ENCODE results near the gene PIK3CA.
"Not testable (repeated sequence)": the region's sequence is repeated elsewhere in the genome, so short reads cannot be mapped to it uniquely, and the experiment has no call there.

GRCh38 chr3:179215550-179215949 lies 67.4 kb downstream of the PIK3CA start:
- TF ChIP-seq CTCF (conservative IDR thresholded peaks at IDR 0.05; ENCODE audit: low read length); EZH2phosphoT487 (IDR thresholded peaks at IDR 0.05; ENCODE audit: borderline replicate concordance, low read depth, low read length): not testable (repeated sequence)

Measured in OCI-LY7 (cell line).